Stimulated activated CD4-positive, alpha-beta T cell treated with anti-CD3 and anti-CD28 coated beads, Interleukin-2, amount 100 ng/mL, for 48 hours (primary cell): ENCODE results near the gene SPOCD1.
"Not testable (repeated sequence)": the region's sequence is repeated elsewhere in the genome, so short reads cannot be mapped to it uniquely, and the experiment has no call there.

Experiments used
- DNase-seq, 2 donors: peaks; one replicate each; pipeline ENCODE4 v3.0.0-alpha.2; 2020

SPOCD1 gene

GRCh38 chr1:31828926-31829690 lies 13.3 kb upstream of the SPOCD1 start:
- DNase-seq, result no peak

- no peak for DNase-seq
Measured at GRCh38 chr1:31828341-31828740, 12.5 kb upstream of the SPOCD1 start.

- no peak for DNase-seq
Measured at GRCh38 chr1:31823780-31824179, 8.0 kb upstream of the SPOCD1 start.

- DNase-seq, result no peak
Measured at GRCh38 chr1:31822766-31823165, 6.9 kb upstream of the SPOCD1 start.

- not testable (repeated sequence) for DNase-seq
Measured at GRCh38 chr1:31820196-31820595, 4.4 kb upstream of the SPOCD1 start.

- no peak for DNase-seq
Measured at GRCh38 chr1:31818206-31818605, 2.4 kb upstream of the SPOCD1 start.

- DNase-seq, result not testable (repeated sequence)
Measured at GRCh38 chr1:31816947-31817346, 1.1 kb upstream of the SPOCD1 start.

- DNase-seq, result not testable (repeated sequence)
Measured at GRCh38 chr1:31816501-31816900, 679 bp upstream of the SPOCD1 start.

- DNase-seq, result no peak
Measured at GRCh38 chr1:31815307-31815645, 546 bp downstream of the SPOCD1 start.

- no peak for DNase-seq
Measured at GRCh38 chr1:31814631-31815306, 1.1 kb downstream of the SPOCD1 start.

- no peak for DNase-seq
Measured at GRCh38 chr1:31814041-31814511, 1.7 kb downstream of the SPOCD1 start.

GRCh38 chr1:31812158-31812829 lies 3.5 kb downstream of the SPOCD1 start:
- DNase-seq, result no peak

- no peak for DNase-seq
Measured at GRCh38 chr1:31811605-31812004, 4.2 kb downstream of the SPOCD1 start.

- DNase-seq, result no peak
Measured at GRCh38 chr1:31809698-31810097, 6.1 kb downstream of the SPOCD1 start.

GRCh38 chr1:31807273-31808048 lies 8.4 kb downstream of the SPOCD1 start:
- DNase-seq, result no peak

GRCh38 chr1:31805318-31805717 lies 10.5 kb downstream of the SPOCD1 start:
- DNase-seq, result no peak

- no peak for DNase-seq
Measured at GRCh38 chr1:31804098-31804497, 11.7 kb downstream of the SPOCD1 start.

GRCh38 chr1:31803610-31804009 lies 12.2 kb downstream of the SPOCD1 start:
- no peak for DNase-seq

GRCh38 chr1:31802190-31803150 lies 13.4 kb downstream of the SPOCD1 start:
- DNase-seq, result no peak

- no peak for DNase-seq
Measured at GRCh38 chr1:31801458-31801857, 14.4 kb downstream of the SPOCD1 start.

- no peak for DNase-seq
Measured at GRCh38 chr1:31800674-31800967, 15.2 kb downstream of the SPOCD1 start.
